CD4-positive, alpha-beta T cell (primary cell): ENCODE results near the gene OSBPL1A. TPM values are rescaled to one million over a fixed set of nuclear protein-coding genes. Genes with fewer than 3 reads are reported as not detected.
A peak's percentile ranks its signal among the peaks of the same experiment; 100 is the strongest.

Experiments used
- ATAC-seq: fragments of 200-7000 bp; cut with Tn5 transposase; one replicate; pipeline ENCODE4 v1.10.0; 2022; ENCODE audit warnings: mild to moderate bottlenecking; ENCODE audit not compliant: poor library complexity
- CTCF ChIA-PET: fragments of 350-600 bp; sonication (Branson Sonifier 250); formaldehyde crosslinking; loops from one replicate; lab custom pipeline; 2021; ENCODE audit warnings: antibody characterized with exemption, inconsistent platforms; lab: Charles Lee
- POLR2A ChIA-PET: fragments of 350-600 bp; sonication (Branson Sonifier 250); formaldehyde crosslinking; loops from one replicate; lab custom pipeline; 2021; ENCODE audit warnings: antibody characterized with exemption, inconsistent platforms; lab: Charles Lee
- DNase-seq, 14 experiments: peaks; one replicate each; pipeline ENCODE4 v3.0.0-alpha.2; 2013 to 2020; ENCODE audit warnings: mixed read lengths in 2 of 14
- H3K27ac ChIP-seq, 2 donors: one replicate each; pipeline versions ENCODE4 v1.5.1 to v1.7.0; 2013; ENCODE audit warnings: low read length in 2 of 2, low read depth in 1 of 2, mild to moderate bottlenecking in 1 of 2
- H3K27me3 ChIP-seq, 2 experiments: 1 replicate in 1 of 2; 2 replicates in 1 of 2; pipeline versions ENCODE4 v1.6.1 to v1.7.0; 2013; ENCODE audit warnings: low read length in 2 of 2, control low read depth in 1 of 2, mild to moderate bottlenecking in 1 of 2, moderate library complexity in 1 of 2; ENCODE audit not compliant: insufficient read depth in 2 of 2, control insufficient read depth in 1 of 2
- H3K36me3 ChIP-seq: one replicate; pipeline ENCODE4 v1.6.1; 2013; ENCODE audit warnings: low read length, control low read depth; ENCODE audit not compliant: insufficient read depth
- H3K4me1 ChIP-seq: one replicate; pipeline ENCODE4 v1.6.1; 2013; ENCODE audit warnings: low read length, control low read depth; ENCODE audit not compliant: insufficient read depth
- H3K4me3 ChIP-seq: one replicate; pipeline ENCODE4 v1.5.1; 2013; ENCODE audit warnings: mild to moderate bottlenecking, low read length, moderate library complexity
- H3K9me3 ChIP-seq, 2 experiments: 1 replicate in 1 of 2; 2 replicates in 1 of 2; pipeline versions ENCODE4 v1.6.1 to v1.7.0; 2013; ENCODE audit warnings: low read length in 2 of 2, mild to moderate bottlenecking in 2 of 2, control low read depth in 1 of 2, moderate library complexity in 1 of 2; ENCODE audit not compliant: control insufficient read depth in 1 of 2, insufficient read depth in 1 of 2
- H3K27ac Mint-ChIP-seq: one replicate; pipeline ENCODE4 v1.8.0; 2020; ENCODE audit warnings: mixed read lengths
- H3K27me3 Mint-ChIP-seq: one replicate; pipeline ENCODE4 v1.8.0; 2021; ENCODE audit warnings: mixed read lengths
- H3K36me3 Mint-ChIP-seq: one replicate; pipeline ENCODE4 v1.8.0; 2021; ENCODE audit warnings: low read depth, mixed read lengths
- H3K4me1 Mint-ChIP-seq: one replicate; pipeline ENCODE4 v1.8.0; 2021; ENCODE audit warnings: low read depth, mixed read lengths
- H3K4me3 Mint-ChIP-seq: one replicate; pipeline ENCODE4 v1.8.0; 2020; ENCODE audit warnings: mild to moderate bottlenecking, mixed read lengths
- H3K9me3 Mint-ChIP-seq: one replicate; pipeline ENCODE4 v1.8.0; 2020; ENCODE audit warnings: mixed read lengths
- intact Hi-C, 2 experiments: fragments of 100-400 bp; cut with DNase I in 1 of 2; cut with micrococcal nuclease in 1 of 2; formaldehyde crosslinking; loops; one replicate each; pipeline versions ENCODE4 v1.15.1 to v1.9.0; 2023 to 2025; cut with DNase I, micrococcal nuclease
- total RNA-seq, 174 experiments: library from RNA in 2 of 174; stranded (reverse) in 2 of 174; gene quantifications; one replicate each; pipeline ENCODE4 v1.2.3 and lab custom pipeline; 2021 to 2026
- TF ChIP-seq, protein P1 (sequence below): fragments of 200-600 bp; IDR thresholded peaks from one replicate; pipeline ENCODE4 v1.8.0; 2022; ENCODE audit warnings: antibody characterized with exemption, mild to moderate bottlenecking

Gene OSBPL1A
- total RNA-seq, 2 experiments from 2014 or later = 2.7 TPM

GRCh38 chr18:24136967-24137373 is 260.7 kb downstream of the OSBPL1A start:
- ATAC-seq = no peak
- peaks cover 16% of the 10 kb centered on the region for H3K27me3 Mint-ChIP-seq

DNA sequence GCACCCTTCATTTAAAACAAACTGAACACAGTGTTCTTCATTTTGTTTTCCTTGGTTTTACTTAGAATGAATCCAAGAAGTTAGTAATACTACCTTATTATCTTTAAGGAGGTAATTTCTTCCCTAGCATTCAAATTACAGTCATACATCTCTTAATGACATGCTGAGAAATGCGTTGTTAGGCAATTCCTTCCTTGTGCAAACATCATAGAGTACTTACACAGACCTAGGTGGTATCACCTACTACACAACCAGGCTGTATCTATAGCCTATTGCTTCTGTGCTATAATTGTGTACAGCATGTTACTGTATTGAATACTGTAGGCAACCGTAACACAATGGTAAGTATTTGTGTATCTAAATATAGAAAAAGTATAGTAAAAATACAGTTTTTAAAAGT is 267.1 kb downstream of the OSBPL1A start:
- POLR2A ChIA-PET = interaction anchor here (1.0 kb wide), 1 partner anchor 8 kb away, joined by 3 read pairs; the partner anchor contains the start of gene CABYR
- H3K27ac ChIP-seq = no peak overlapping the region
- H3K36me3 Mint-ChIP-seq = peaks cover 89% of the 10 kb centered on the region

More at GRCh38 chr18:24136967-24137373, 260.7 kb downstream of the OSBPL1A start:
- Histone ChIP-seq H3K4me3 (no peak overlapping the region), H3K9me3 (no peaks in the 10 kb centered on the region), H3K27ac (no peak overlapping the region), H3K27me3 (peaks cover 0 to 10% of the 10 kb centered on the region in 2 experiments), H3K36me3 (peaks cover 28% of the 10 kb centered on the region), H3K4me1 (peaks cover 17% of the 10 kb centered on the region)
- Mint-ChIP-seq H3K4me1 (peaks cover 23% of the 10 kb centered on the region), H3K4me3 (peak overlapping the region; percentile 21), H3K27ac (peak overlapping the region; percentile 9), H3K9me3 (no peaks in the 10 kb centered on the region), H3K36me3 (peaks cover 33% of the 10 kb centered on the region)
- ChIA-PET CTCF (no interaction called here), POLR2A (no interaction called here)
- intact Hi-C loops = no loop called here
- DNase-seq = peak in 2 of 14 experiments; percentile 16 to 33
- TF ChIP-seq, protein P1, sequence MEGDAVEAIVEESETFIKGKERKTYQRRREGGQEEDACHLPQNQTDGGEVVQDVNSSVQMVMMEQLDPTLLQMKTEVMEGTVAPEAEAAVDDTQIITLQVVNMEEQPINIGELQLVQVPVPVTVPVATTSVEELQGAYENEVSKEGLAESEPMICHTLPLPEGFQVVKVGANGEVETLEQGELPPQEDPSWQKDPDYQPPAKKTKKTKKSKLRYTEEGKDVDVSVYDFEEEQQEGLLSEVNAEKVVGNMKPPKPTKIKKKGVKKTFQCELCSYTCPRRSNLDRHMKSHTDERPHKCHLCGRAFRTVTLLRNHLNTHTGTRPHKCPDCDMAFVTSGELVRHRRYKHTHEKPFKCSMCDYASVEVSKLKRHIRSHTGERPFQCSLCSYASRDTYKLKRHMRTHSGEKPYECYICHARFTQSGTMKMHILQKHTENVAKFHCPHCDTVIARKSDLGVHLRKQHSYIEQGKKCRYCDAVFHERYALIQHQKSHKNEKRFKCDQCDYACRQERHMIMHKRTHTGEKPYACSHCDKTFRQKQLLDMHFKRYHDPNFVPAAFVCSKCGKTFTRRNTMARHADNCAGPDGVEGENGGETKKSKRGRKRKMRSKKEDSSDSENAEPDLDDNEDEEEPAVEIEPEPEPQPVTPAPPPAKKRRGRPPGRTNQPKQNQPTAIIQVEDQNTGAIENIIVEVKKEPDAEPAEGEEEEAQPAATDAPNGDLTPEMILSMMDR = no peak

DNA sequence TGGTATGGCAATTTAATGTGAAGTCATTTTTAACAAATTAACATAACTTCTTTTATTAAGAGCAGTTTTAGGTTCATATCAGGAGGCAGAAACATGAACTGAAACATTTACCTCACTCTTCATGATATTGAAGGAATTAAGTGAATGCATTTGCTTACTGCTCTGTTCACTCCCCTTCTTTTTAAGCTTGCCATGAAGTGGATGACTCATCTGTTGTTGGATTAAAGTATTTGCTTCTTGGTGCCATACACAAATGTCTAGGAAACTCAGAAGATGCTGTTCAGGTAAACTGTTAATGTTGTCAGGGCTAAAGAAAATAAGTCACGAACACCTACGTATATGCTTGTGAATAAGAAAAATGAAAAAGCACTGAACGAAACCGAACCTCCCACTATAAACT is 268.9 kb downstream of the OSBPL1A start:
- no peaks in the 10 kb centered on the region for H3K9me3 Mint-ChIP-seq
- H3K36me3 Mint-ChIP-seq = peaks cover 92% of the 10 kb centered on the region
- Histone ChIP-seq H3K4me3 (no peak overlapping the region), H3K27me3 (no peaks in the 10 kb centered on the region), H3K9me3 (no peaks in the 10 kb centered on the region), H3K27ac (no peak overlapping the region), H3K4me1 (no peaks in the 10 kb centered on the region), H3K36me3 (peaks cover 95% of the 10 kb centered on the region)
- H3K27me3 Mint-ChIP-seq = no peaks in the 10 kb centered on the region
- DNase-seq (no peak), ATAC-seq (no peak)
- POLR2A ChIA-PET = no interaction called here
- H3K4me1 Mint-ChIP-seq = no peaks in the 10 kb centered on the region
- H3K27ac Mint-ChIP-seq = peak overlapping the region; percentile 23
- H3K4me3 Mint-ChIP-seq = no peak overlapping the region
- CTCF ChIA-PET = no interaction called here
- TF ChIP-seq, protein P1 = no peak
- intact Hi-C loops = no loop called here

More for the DNA sequence above, 267.1 kb downstream of the OSBPL1A start:
- CTCF ChIA-PET = interaction anchor here (0.7 kb wide), 1 partner anchor 334 kb away, joined by 3 read pairs; no protein-coding TSS in a partner anchor
- no peak overlapping the region for H3K27ac Mint-ChIP-seq
- TF ChIP-seq, protein P1 = no peak
- intact Hi-C loops = no loop called here
- no peaks in the 10 kb centered on the region for H3K27me3 Mint-ChIP-seq
- H3K4me1 Mint-ChIP-seq = no peaks in the 10 kb centered on the region
- Histone ChIP-seq H3K27me3 (no peaks in the 10 kb centered on the region), H3K9me3 (no peaks in the 10 kb centered on the region), H3K36me3 (peaks cover 91% of the 10 kb centered on the region), H3K4me1 (no peaks in the 10 kb centered on the region), H3K4me3 (no peak overlapping the region)
- DNase-seq (no peak), ATAC-seq (no peak)
- no peak overlapping the region for H3K4me3 Mint-ChIP-seq
- no peaks in the 10 kb centered on the region for H3K9me3 Mint-ChIP-seq
